Measurements from ENCODE around the gene HCN2. TPM values are rescaled to one million over a fixed set of nuclear protein-coding genes. Genes with fewer than 3 reads are reported as not detected.

Gene HCN2
- total and polyA plus RNA-seq, 9 of the 15 experiments (the other 6 are each of a cell fraction or from before 2014, with no cell fraction given), result 0.29 to 4.2 (median 0.82) TPM; not detected in 2

- TF ChIP-seq, protein P1, sequence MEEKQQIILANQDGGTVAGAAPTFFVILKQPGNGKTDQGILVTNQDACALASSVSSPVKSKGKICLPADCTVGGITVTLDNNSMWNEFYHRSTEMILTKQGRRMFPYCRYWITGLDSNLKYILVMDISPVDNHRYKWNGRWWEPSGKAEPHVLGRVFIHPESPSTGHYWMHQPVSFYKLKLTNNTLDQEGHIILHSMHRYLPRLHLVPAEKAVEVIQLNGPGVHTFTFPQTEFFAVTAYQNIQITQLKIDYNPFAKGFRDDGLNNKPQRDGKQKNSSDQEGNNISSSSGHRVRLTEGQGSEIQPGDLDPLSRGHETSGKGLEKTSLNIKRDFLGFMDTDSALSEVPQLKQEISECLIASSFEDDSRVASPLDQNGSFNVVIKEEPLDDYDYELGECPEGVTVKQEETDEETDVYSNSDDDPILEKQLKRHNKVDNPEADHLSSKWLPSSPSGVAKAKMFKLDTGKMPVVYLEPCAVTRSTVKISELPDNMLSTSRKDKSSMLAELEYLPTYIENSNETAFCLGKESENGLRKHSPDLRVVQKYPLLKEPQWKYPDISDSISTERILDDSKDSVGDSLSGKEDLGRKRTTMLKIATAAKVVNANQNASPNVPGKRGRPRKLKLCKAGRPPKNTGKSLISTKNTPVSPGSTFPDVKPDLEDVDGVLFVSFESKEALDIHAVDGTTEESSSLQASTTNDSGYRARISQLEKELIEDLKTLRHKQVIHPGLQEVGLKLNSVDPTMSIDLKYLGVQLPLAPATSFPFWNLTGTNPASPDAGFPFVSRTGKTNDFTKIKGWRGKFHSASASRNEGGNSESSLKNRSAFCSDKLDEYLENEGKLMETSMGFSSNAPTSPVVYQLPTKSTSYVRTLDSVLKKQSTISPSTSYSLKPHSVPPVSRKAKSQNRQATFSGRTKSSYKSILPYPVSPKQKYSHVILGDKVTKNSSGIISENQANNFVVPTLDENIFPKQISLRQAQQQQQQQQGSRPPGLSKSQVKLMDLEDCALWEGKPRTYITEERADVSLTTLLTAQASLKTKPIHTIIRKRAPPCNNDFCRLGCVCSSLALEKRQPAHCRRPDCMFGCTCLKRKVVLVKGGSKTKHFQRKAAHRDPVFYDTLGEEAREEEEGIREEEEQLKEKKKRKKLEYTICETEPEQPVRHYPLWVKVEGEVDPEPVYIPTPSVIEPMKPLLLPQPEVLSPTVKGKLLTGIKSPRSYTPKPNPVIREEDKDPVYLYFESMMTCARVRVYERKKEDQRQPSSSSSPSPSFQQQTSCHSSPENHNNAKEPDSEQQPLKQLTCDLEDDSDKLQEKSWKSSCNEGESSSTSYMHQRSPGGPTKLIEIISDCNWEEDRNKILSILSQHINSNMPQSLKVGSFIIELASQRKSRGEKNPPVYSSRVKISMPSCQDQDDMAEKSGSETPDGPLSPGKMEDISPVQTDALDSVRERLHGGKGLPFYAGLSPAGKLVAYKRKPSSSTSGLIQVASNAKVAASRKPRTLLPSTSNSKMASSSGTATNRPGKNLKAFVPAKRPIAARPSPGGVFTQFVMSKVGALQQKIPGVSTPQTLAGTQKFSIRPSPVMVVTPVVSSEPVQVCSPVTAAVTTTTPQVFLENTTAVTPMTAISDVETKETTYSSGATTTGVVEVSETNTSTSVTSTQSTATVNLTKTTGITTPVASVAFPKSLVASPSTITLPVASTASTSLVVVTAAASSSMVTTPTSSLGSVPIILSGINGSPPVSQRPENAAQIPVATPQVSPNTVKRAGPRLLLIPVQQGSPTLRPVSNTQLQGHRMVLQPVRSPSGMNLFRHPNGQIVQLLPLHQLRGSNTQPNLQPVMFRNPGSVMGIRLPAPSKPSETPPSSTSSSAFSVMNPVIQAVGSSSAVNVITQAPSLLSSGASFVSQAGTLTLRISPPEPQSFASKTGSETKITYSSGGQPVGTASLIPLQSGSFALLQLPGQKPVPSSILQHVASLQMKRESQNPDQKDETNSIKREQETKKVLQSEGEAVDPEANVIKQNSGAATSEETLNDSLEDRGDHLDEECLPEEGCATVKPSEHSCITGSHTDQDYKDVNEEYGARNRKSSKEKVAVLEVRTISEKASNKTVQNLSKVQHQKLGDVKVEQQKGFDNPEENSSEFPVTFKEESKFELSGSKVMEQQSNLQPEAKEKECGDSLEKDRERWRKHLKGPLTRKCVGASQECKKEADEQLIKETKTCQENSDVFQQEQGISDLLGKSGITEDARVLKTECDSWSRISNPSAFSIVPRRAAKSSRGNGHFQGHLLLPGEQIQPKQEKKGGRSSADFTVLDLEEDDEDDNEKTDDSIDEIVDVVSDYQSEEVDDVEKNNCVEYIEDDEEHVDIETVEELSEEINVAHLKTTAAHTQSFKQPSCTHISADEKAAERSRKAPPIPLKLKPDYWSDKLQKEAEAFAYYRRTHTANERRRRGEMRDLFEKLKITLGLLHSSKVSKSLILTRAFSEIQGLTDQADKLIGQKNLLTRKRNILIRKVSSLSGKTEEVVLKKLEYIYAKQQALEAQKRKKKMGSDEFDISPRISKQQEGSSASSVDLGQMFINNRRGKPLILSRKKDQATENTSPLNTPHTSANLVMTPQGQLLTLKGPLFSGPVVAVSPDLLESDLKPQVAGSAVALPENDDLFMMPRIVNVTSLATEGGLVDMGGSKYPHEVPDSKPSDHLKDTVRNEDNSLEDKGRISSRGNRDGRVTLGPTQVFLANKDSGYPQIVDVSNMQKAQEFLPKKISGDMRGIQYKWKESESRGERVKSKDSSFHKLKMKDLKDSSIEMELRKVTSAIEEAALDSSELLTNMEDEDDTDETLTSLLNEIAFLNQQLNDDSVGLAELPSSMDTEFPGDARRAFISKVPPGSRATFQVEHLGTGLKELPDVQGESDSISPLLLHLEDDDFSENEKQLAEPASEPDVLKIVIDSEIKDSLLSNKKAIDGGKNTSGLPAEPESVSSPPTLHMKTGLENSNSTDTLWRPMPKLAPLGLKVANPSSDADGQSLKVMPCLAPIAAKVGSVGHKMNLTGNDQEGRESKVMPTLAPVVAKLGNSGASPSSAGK (IDR thresholded peaks at IDR 0.05), result peak; percentile 37; the same call in 1 of the 2 replicates
- TF ChIP-seq GATAD2A (IDR thresholded peaks at IDR 0.05) (0 out of 2 replicates have a peak, but pooled peaks have one; percentile 41), SNIP1 (IDR thresholded peaks at IDR 0.05; ENCODE audit: low read depth) (peak; percentile 79; the same call in 1 of the 2 replicates), PHF20 (IDR thresholded peaks at IDR 0.05; ENCODE audit: partially characterized antibody) (peak; percentile 16), GTF2E2 (tag; IDR thresholded peaks at IDR 0.05) (peak; percentile 67; the same call in 1 of the 2 replicates), SP1 (CRISPR knock-in tag; IDR thresholded peaks at IDR 0.05) (peak; percentile 84), HDAC2 (IDR thresholded peaks at IDR 0.05) (peak; percentile 42; the same call in 1 of the 2 replicates), E2F3 (CRISPR knock-in tag; IDR thresholded peaks at IDR 0.05) (0 out of 2 replicates have a peak, but pooled peaks have one; percentile 22), SIN3A (IDR thresholded peaks at IDR 0.05; ENCODE audit: borderline replicate concordance in 2 of 2, control insufficient read depth in 1 of 2, low read depth in 2 of 2, low read length in 2 of 2) (peak; percentile 30 to 70; a peak in 1 of 4 replicates), ZNF197 (CRISPR knock-in tag; IDR thresholded peaks at IDR 0.05; ENCODE audit: low read depth) (peak; percentile 81)
- TF ChIP-seq, protein P2, sequence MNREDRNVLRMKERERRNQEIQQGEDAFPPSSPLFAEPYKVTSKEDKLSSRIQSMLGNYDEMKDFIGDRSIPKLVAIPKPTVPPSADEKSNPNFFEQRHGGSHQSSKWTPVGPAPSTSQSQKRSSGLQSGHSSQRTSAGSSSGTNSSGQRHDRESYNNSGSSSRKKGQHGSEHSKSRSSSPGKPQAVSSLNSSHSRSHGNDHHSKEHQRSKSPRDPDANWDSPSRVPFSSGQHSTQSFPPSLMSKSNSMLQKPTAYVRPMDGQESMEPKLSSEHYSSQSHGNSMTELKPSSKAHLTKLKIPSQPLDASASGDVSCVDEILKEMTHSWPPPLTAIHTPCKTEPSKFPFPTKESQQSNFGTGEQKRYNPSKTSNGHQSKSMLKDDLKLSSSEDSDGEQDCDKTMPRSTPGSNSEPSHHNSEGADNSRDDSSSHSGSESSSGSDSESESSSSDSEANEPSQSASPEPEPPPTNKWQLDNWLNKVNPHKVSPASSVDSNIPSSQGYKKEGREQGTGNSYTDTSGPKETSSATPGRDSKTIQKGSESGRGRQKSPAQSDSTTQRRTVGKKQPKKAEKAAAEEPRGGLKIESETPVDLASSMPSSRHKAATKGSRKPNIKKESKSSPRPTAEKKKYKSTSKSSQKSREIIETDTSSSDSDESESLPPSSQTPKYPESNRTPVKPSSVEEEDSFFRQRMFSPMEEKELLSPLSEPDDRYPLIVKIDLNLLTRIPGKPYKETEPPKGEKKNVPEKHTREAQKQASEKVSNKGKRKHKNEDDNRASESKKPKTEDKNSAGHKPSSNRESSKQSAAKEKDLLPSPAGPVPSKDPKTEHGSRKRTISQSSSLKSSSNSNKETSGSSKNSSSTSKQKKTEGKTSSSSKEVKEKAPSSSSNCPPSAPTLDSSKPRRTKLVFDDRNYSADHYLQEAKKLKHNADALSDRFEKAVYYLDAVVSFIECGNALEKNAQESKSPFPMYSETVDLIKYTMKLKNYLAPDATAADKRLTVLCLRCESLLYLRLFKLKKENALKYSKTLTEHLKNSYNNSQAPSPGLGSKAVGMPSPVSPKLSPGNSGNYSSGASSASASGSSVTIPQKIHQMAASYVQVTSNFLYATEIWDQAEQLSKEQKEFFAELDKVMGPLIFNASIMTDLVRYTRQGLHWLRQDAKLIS (CRISPR knock-in tag; IDR thresholded peaks at IDR 0.05), result 0 out of 2 replicates have a peak, but pooled peaks have one; percentile 45
These were observed 15.6 kb downstream of the HCN2 start (continued) for GRCh38 chr19:605061-605971.
